ENCODE data around the gene CEP85L.

- TF ChIP-seq EZH2 (IDR thresholded peaks at IDR 0.05): no peak
- TF ChIP-seq YY1 (IDR thresholded peaks at IDR 0.05; ENCODE audit: extremely low read depth, insufficient replicate concordance, low read depth, low read length): no peak
- no peak for TF ChIP-seq CTCF (IDR thresholded peaks at IDR 0.05 in 2 of 3, conservative IDR thresholded peaks at IDR 0.05 in 1 of 3; ENCODE audit: borderline replicate concordance in 1 of 3, insufficient read depth in 1 of 3, low read depth in 2 of 3, low read length in 2 of 3)
- no peak for TF ChIP-seq POLR2A (IDR thresholded peaks at IDR 0.05; ENCODE audit: borderline replicate concordance, extremely low read depth, insufficient read depth, insufficient read length)
- TF ChIP-seq SP1 (IDR thresholded peaks at IDR 0.05; ENCODE audit: low read depth): no peak
- no peak for TF ChIP-seq RAD21 (IDR thresholded peaks at IDR 0.05; ENCODE audit: low read depth)
- no peak for TF ChIP-seq SIN3A (IDR thresholded peaks at IDR 0.05; ENCODE audit: low read depth)
- TF ChIP-seq MAX (IDR thresholded peaks at IDR 0.05): no peak
- no peak for TF ChIP-seq CEBPB (IDR thresholded peaks at IDR 0.05; ENCODE audit: low read depth)
- no peak for TF ChIP-seq POLR2AphosphoS5 (IDR thresholded peaks at IDR 0.05; ENCODE audit: low read depth, low read length)
- no peak for TF ChIP-seq REST (IDR thresholded peaks at IDR 0.05; ENCODE audit: low read depth)
- no peak for TF ChIP-seq CBX3 (IDR thresholded peaks at IDR 0.05; ENCODE audit: low read depth)
Observed at GRCh38 chr6:118598324-118598723, 53.1 kb downstream of the CEP85L start.

All from HCT116 (cell line).